NK-92 (cell line): Measurements from ENCODE around the gene PAGR1.
"Not testable (repeated sequence)": the region's sequence is repeated elsewhere in the genome, so short reads cannot be mapped to it uniquely, and the experiment has no call there.

ENCODE experiments used
- DNase-seq: peaks from one replicate; lab custom pipeline; 2025; ENCODE audit not compliant: unreplicated experiment; lab: John Stamatoyannopoulos, UW

The PAGR1 gene

DNA sequence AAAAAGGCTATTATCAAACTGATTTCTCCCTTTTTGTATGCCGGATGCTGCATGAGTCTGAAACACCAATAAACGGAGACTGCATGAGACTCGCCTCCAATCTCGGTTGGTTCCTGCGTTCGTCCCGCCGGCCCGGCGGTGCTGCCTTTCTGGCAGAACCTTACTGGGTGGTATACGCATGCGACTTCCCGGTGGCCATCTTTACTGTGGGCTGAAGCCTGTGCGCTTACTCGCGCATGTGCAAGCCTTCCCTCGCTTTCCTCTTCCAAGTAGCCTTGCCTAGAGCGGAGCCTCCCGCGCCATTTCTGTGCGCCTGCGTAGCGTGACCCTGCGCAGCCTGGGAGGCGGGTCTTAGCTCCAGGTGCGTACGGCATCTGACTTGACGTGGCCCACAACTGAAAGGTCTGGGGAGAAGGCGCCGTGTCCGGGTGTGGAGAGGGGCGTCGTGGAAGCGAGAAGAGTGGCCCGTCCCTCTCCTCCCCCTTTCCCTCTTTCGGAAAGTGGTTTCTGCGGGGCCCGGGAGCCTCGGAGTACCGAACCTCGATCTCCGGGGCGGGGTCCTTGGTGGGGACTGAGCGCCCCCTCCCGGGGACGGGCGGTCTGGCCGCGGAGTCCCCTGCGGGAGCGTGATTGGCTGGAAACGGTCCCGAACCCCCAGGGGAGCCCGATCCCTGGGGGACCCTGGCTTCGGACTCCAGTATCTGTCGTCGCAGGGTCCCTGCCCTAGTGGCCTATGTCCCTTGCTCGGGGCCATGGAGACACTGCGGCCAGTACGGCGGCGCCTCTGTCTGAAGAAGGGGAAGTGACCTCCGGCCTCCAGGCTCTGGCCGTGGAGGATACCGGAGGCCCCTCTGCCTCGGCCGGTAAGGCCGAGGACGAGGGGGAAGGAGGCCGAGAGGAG is at the start of gene PAGR1:
PAGR1 (plus strand) TSS at position 360 of the 901 bp plus-strand sequence; CDS start at position 734, 374 bp downstream.
- peak; percentile 83 for DNase-seq

DNA sequence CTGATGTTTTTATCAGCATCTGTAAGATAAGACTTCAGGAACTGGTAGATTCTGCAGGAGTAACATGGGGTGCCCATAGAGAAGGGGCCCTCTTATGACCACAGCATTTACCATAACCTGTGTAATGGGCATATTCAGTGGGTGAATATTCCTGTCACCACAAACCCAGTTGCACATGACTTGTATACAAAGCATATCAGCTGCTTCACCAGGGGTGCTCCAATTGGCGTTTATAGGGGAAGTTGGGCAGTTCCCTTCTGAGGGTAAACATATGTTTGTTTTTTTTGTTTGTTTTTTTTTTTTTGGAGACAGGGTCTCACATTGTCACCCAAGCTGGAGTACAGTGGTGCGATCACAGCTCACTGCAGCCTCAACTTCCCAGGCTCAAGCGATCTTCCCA is 49.4 kb upstream of the PAGR1 start:
- DNase-seq = no peak

DNA sequence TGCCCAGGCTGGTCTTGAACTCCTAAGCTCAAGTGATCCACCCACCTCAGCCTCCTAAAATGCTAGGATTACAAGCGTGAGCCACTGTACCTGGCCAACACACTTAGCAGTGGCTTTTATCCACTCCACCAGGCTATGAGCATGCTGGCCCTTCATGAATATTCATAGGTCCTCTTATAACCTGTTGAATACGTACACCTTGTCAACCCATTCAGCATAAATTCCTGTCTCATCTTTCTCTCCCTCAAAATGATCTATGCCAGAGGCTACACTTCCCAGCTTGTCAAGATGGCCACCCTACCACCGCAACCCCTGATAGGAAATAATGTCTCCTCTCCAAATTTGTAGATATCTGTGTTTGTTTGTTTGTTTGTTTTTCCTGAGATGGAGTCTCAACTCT is 48.9 kb upstream of the PAGR1 start:
- no peak for DNase-seq

DNA sequence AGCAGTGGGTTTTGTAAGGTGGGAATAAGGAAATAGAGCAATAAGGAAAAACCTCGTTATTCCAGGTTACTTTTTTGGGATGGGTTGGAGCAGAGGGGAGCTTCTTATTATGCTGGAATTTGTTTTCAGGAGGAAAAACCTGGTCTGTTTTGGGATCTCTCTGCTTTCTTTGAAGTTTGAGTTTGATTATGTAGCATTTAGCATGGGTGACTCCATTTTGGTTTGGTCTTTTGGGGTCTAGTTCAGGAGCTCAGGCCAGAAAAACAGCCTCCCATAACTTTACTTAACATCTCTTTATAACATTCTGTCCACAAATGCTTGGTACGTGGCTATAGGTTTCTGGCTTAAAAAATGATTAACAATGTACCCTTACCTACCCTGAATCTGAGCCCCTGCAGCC is 46.4 kb upstream of the PAGR1 start:
- DNase-seq = no peak

- no peak for DNase-seq
Observed at GRCh38 chr16:29770250-29770929, 45.6 kb upstream of the PAGR1 start.

- not testable (repeated sequence) for DNase-seq
Observed at GRCh38 chr16:29772330-29772729, 43.6 kb upstream of the PAGR1 start.

DNA sequence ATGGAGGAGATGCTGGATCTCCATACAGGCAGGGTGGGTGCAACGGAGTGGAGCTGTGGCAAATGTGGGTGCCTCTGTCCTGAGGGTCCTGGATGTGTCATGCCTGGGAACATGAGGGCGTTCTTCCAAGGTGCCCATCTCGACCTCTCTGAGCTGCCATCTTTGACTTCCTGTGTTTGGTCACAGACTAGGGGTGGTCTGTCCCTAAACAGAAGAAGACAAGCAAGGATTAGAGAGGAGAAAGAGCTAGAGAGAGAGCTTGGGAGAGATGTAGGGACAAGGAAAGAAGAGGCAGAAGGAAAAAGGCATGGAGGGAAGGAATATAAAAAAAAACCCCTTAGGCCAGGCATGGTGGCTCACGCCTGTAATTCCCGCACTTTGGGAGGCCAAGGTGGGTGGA is 41.2 kb upstream of the PAGR1 start:
- no peak for DNase-seq

DNA sequence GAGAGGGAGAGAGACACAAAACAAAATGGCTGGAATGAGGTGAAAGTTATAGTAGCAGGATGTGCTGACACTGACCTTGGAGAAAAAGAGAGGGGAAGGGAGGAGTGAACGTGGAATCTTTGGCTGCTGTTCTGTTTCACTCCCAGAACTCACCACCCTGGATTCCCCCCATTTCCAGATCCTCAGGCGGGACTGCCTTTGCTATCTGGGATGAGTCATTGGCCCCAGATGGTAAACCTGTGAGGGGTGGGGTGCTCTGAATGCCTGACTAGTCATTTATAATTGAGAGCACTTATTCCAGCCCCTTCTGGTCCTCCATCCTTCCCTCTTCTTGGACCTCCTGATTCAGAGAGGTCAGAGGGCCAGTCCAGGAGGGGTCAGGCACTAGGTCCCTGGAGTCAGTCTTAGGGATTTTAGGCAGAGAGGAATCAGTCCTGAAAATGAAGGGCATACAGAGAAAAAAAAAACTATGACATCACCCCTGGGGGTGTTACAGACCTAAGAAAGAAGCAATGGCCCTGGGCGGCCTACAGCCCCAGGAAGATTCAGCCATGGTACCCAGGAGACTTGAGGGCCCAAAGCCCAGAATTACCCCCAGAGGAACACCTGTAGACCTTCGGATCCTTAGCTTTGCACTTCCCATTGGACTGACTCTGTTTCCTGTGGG is 40.1 kb upstream of the PAGR1 start:
- no peak for DNase-seq

DNA sequence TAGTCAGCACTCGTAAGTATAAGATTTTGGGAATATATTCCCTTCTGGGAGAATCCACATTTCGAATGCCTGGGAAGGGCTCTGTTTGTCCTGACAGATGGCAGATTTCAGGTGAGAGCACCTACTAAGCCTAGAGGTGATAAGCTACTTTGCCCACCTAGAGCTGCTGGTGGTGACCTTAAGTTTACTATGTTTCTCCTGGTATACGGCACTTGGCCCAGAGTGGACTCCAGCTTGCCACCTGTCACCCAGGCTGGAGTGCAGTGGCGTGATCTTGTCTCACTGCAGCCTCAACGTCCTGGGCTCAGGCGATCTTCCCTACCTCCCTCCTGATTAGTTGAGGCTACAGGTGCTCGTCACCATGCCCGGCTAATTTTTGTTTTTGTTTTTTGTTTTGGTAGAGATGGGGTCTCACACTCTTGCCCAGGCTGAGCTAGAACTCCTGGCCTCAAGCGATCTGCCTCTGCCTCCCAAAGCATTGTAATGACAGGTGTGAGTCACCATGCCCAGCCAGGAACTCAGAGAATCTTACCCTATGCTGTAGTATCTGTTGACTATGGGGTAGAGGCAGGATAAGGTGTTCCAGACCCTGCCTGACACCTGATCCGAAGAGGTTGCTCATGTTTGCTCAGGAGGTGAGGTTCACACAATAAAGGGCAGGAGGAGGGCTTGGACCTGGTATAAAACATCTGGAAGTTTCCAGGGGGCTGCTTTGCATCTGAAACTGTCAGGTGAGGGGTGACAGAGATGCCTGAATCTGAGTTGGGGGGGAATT is 38.2 kb upstream of the PAGR1 start, which contains the start of gene ZG16:
ZG16 (plus strand) TSS at position 681 of the 775 bp plus-strand sequence. CDS start 1,011 bp downstream, outside the sequence.
- DNase-seq = no peak

DNA sequence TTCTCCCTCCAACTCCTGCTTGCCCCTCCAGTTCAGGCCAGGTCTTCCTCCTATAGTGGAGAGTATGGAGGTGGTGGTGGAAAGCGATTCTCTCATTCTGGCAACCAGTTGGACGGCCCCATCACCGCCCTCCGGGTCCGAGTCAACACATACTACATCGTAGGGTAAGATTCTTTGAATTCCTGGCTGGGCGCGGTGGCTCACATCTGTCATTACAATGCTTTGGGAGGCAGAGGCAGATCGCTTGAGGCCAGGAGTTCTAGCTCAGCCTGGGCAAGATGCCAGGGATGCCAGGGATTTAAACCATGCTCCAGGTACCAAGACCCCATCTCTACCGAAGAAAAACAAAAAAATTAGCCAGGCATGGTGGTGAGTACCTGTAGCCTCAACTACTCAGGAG is 36.5 kb upstream of the PAGR1 start:
- no peak for DNase-seq

GRCh38 chr16:29783094-29783953 is 32.6 kb upstream of the PAGR1 start:
- not testable (repeated sequence) for DNase-seq

- DNase-seq = no peak
Observed at GRCh38 chr16:29784157-29784556, 31.8 kb upstream of the PAGR1 start.

DNA sequence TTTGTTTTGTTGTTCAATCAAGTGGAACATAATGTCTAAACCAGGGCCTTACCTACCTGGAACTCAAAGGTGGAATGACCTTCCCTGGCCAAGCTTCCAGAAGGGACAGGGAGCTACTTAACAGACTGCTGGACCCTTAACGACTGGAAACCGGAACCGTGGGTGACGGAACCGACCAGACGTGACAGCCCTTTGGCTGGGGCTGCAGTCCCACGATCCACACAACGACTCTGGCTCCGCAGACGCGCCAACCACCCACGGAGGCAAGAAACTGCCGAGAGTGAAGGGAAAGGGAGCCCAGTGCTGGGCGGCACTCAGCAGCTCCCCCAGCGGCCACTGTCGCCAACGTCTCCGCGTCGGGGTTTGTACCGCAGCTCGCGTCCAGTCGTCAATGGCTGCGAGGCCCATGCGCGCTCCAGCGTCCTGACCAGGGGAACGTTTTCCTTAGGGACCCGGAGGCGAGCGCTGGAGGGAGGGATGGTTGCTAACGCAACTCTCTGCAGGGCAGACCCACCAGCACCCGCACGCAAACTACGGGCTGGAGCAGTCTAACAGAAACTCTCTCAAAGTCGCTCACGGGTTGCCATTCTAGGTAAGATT is 31.0 kb upstream of the PAGR1 start:
- no peak for DNase-seq

GRCh38 chr16:29787155-29787554 is 28.8 kb upstream of the PAGR1 start:
- not testable (repeated sequence) for DNase-seq

GRCh38 chr16:29789775-29790182 is 26.2 kb upstream of the PAGR1 start:
- DNase-seq = no peak

DNA sequence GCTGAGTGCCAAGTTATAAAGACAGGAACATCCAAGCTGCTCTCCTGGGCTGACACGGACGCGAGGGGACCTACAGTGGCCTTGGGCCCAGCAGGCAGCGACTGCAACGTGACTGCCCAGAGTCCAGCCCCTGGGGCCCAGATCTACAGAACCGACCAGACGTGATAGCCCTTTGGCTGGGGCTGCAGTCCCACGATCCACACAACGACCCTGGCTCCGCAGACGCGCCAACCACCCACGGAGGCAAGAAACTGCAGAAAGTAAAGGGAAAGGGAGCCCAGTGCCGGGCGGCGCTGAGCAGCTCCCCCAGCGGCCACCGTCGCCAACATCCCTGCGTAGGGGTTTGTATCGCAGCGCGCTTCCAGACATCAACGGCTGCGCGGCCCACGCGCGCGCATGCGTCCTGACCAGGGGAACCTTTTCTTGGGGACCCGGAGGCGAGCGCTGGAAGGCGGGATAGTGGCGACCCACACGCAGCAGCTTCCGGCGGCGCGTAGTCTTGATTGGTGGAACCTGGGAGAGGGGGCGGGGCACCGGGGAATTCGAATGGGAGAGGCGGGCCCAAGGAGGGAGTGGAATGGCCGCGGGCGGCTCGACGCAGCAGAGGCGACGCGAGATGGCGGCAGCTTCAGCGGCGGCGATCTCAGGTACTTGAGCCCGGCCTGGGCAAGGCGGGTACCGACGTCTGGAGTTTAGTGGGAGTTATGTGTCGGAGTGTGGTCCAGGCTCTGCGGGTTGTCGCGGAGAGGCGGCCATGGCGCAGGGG is 25.6 kb upstream of the PAGR1 start, which contains the start of gene KIF22:
KIF22 (plus strand) TSS at position 569 of the 766 bp plus-strand sequence; CDS start at position 578, 9 bp downstream.
- DNase-seq = peak; percentile 93

DNA sequence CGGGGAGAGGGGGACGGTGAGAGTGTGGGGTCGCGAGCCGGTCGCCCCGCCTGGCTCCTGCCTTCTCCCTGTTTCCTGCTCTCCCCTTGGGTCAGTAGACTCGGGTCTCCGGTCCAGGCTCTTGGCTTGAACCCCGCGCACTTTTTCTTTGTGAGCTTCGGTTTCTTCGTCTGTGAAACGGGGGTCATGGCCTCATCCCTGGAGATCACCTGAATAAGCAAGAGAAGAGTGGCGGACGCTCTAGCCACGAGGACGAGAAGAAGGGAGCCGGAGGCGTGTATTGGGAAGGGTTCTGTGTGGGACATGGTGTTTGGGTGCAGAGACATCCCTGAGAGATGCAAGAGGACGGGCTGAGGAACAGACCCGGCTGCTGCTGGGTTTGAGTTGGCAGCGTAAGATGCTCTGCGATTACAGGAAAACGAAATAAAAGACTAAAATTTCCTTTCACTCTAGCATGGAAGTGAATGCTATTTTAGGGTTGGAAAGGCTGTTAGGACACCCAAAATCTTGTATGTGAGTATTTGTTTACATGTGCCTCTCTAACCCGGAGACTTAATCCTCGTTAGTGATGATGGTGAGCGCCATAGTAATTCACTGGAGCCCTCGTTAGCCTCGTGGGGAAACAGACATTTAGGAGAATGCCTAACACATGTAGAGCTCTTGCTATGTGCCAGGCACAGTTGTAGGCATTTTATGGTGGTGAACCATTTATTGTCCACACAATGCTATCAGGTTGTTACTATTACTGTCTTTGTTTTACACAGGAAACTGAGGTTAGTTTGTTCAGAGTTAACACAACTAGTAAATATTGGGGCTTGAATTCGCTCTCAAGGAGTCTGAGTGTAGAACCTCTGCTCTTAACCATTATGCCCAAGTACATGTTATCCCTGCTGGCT is 24.8 kb upstream of the PAGR1 start:
- no peak for DNase-seq
